Left hindlimb (tissue), 1 donor: ENCODE measurements around the gene PEAR1.

Experiments
- DNase-seq: peaks from one replicate; pipeline ENCODE4 v3.0.0-alpha.2; 2018

Gene PEAR1

DNA sequence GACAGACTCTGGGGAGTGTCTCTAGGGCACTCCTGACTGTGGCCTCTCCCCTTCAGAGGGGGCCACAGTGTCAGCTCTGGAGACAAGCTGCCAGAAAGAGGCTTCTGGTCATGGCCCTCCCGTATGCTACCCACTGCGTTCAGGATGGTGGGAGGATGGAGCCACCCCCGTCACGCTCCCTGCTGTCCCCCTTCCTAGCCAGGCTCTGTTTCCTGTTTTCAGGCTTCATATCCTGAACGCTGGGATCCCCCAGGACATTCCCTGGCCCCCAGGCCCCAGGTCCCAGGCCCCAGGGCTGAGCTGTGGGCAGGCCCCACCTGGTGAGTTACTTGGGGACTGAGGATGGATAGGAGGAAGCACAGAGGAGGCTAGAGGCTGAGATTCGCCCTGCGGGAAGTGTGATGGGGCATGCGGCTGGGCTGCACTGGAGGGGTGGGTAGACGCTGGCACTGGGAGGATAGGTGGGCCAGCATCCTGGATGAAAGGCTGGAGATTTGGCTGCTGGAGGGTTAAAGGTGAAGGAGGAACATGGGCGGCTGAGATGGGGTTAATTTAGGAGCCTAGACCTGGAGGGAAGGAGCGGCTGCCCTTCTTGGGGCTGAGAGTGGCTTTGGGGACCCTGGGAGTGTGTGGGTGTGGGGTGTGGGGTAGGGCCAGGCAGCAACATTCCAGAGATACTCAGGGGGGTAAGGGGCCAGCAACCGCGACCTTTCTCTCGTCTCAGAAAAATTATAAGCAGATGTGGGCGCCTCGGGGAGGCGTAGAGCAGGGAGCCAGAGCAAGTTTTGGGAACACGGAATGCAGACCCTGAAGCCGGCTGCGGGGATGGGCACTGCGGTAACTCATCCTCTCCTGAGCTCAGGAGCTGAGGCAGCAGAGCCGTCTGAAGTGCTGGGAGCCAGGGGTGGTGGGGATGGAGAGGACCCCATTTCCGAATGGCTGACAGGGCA is 8.7 kb downstream of the PEAR1 start:
- DNase-seq: no peak

- no peak for DNase-seq
These were observed 10.0 kb downstream of the PEAR1 start for GRCh38 chr1:156903328-156904091.

GRCh38 chr1:156904187-156904959 is 10.9 kb downstream of the PEAR1 start:
- DNase-seq: peak; percentile 23

DNA sequence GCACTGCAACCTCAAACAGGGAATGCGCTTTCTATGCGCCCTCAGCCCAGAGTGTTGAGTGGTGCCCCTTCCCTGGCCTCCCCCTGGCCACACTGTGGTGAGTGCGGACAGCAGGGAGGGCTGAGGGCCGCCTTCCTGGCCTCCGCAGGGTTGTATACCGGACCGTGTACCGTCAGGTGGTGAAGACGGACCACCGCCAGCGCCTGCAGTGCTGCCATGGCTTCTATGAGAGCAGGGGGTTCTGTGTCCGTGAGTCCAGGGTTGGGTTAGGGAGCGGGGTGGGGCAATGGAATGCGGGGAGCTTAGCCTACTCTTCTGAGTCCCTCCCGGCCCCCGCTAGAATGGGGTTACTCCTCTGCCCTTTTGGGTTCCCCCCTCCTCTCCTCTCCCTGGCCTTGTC is 11.7 kb downstream of the PEAR1 start:
- DNase-seq: peak; percentile 16

- DNase-seq: no peak
These were observed 12.1 kb downstream of the PEAR1 start for GRCh38 chr1:156905651-156906050.

DNA sequence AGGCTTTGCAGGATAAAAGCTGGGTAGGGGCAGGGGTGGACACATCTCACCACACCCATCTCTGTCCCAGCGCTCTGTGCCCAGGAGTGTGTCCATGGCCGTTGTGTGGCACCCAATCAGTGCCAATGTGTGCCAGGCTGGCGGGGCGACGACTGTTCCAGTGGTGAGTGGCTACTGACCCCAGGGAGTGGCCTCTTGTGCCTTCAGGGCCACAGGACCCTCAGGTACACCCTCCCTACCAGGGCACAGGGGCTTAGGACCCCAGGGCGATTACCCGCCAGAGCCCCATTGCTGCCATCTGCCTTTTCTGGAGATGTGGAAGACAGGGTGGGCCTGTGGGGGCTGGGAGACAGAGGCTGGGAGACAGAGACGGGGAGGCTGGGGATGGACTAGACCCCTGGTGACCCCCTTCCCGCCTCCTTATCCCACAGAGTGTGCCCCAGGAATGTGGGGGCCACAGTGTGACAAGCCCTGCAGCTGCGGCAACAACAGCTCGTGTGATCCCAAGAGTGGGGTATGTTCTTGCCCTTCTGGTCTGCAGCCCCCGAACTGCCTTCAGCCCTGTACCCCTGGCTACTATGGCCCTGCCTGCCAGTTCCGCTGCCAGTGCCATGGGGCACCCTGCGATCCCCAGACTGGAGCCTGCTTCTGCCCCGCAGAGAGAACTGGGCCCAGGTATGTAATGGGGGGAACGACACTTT is 12.8 kb downstream of the PEAR1 start:
- peak; percentile 18 for DNase-seq

GRCh38 chr1:156908541-156908940 is 15.0 kb downstream of the PEAR1 start:
- DNase-seq: peak; percentile 22

DNA sequence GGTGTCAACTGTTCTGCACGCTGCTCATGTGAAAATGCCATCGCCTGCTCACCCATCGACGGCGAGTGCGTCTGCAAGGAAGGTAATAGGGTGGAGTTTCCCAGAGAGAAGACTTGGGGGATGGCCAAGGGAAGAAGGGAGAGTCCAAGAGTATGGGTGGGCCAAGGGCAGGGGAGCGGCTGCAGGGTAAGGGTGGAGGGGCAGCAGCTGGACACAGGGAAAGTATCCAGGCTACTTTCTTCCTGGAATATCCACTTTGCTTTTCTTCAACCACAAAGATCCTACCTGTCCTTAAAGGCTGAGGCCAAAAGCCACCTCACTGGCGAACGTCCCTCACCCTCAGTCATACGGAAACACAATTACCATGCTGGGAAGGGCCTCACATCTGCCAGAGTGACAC is 15.4 kb downstream of the PEAR1 start:
- peak; percentile 11 for DNase-seq

- DNase-seq: peak; percentile 30
These were observed 16.2 kb downstream of the PEAR1 start for GRCh38 chr1:156909671-156910070.

DNA sequence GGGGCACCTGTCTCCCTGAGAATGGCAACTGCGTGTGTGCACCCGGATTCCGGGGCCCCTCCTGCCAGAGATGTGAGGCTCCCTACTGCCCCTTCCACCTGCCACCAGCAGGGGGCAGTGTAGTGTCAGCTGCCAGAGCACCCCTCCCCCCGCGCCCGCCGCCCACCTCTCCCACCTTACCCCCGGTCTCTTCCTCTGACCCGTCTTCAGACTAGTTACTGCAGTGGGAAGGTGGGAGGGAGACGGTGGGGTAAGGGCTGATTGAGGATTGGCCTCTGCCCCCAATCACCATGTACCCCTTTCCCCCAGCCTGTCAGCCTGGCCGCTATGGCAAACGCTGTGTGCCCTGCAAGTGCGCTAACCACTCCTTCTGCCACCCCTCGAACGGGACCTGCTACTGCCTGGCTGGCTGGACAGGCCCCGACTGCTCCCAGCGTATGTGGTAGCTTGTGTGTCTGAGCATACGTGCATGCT is 16.8 kb downstream of the PEAR1 start:
- peak; percentile 33 for DNase-seq

- DNase-seq: peak; percentile 26
These were observed 18.2 kb downstream of the PEAR1 start for GRCh38 chr1:156911577-156912298.

DNA sequence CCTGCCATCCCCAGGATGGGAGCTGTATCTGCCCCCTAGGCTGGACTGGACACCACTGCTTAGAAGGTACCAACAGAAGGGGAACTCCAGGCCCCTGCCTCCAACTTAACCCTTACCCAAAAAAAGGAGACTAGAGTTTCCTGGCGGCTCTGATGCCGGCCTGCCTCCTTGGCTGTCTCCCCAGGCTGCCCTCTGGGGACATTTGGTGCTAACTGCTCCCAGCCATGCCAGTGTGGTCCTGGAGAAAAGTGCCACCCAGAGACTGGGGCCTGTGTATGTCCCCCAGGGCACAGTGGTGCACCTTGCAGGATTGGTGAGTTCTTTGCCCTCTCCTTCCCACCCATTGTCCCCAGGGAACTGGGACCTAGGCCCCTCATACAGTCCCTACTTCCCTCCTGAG is 18.8 kb downstream of the PEAR1 start:
- no peak for DNase-seq

DNA sequence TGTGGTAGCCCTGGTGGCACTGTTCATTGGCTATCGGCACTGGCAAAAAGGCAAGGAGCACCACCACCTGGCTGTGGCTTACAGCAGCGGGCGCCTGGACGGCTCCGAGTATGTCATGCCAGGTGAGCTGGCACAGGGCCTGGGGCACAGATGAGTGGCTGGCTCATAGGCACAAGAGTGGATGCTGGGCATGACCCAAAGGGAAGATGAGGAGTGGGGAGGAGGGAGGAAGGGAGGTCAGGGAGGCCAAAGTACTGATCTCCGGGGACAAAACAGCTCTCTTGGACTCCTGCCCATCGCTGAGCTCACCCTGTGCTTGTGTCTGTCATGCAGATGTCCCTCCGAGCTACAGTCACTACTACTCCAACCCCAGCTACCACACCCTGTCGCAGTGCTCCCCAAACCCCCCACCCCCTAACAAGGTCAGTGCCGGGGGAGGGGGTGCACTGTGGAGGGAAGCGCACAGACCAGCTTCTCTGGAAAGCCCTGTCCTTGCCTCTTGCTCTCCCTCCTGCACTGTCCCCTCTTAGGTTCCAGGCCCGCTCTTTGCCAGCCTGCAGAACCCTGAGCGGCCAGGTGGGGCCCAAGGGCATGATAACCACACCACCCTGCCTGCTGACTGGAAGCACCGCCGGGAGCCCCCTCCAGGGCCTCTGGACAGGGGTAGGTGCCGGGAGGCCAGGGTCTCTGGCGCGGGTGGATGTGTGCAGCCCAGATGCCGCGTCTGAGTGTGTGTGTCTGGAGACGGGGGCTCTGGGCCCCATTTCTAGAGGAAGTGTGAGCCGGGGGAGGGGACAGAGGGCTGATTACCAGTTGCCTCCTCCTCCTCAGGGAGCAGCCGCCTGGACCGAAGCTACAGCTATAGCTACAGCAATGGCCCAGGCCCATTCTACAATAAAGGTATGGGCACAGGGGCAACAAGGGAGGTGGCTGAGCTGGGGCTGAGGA is 19.6 kb downstream of the PEAR1 start:
- peak; percentile 61 for DNase-seq

DNA sequence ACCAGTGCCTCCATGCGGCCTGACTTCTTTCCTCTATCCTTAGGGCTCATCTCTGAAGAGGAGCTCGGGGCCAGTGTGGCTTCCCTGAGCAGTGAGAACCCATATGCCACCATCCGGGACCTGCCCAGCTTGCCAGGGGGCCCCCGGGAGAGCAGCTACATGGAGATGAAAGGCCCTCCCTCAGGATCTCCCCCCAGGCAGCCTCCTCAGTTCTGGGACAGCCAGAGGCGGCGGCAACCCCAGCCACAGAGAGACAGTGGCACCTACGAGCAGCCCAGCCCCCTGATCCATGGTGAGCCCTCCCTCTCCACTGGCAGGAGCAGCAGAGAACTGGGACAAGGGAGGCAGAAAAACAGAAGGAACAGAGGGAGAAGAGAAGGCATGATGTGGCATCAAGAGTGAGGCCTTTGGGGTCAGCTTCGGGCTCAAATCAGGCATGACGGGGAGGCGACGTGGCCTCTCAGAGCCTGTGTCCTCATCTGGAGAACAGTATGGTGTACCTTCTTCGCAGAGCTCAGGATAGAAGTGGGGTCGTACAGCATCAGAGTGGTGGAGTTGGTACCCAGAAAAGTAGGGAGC is 20.4 kb downstream of the PEAR1 start:
- peak; percentile 16 for DNase-seq

DNA sequence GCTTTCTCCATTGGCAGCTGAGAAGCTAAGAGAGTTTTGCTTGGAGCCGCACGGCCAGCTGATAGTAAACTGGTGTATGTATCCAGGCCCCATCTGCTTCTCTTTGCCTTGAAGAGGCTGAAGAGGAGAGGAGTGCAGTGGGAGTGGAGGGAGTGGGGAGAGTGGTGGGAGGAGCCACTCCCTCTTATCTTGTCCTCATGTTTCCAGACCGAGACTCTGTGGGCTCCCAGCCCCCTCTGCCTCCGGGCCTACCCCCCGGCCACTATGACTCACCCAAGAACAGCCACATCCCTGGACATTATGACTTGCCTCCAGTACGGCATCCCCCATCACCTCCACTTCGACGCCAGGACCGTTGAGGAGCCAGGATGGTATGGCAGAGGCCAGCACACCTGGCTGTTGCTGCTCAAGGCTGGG is 20.9 kb downstream of the PEAR1 start:
- peak; percentile 8 for DNase-seq

DNA sequence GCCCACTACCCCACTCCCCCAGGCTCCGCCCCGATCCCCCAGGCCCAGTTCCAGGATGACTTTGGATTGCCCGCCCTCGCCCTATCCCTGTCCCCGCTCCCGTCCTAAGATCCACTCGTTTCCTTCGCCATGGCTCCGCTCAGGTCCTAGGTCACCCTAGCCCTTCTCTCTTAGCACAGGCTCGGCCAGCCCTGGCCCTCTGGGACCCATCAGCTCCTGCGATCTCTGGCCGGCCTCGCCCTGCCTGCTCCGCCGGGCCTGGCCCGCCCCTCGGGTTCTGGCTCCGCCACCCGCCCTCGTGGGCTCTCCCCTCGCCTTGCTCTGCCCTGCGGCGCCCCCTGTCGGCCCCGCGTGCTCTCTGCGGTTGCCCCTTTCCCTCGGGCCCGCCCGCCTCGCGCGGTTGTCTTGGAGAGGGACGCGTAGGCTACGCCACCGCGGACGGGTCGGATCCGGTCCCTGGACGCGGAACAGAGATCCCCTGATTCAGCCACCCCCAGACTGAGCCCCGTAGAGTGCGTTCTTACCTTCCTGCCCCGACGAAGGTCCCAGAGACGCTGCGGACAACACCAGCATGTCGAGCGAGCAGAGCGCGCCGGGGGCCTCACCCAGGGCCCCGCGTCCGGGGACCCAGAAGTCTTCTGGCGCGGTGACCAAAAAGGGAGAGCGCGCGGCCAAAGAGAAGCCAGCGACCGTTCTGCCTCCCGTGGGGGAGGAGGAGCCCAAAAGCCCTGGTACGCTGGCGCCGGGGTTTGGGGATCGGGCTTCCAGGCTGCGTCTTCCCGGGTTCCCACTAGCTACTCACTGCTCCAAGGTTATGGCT is 26.9 kb downstream of the PEAR1 start, which contains the start of gene LRRC71:
Gene LRRC71 (plus strand): TSS at position 400 of the 820 bp plus-strand sequence. CDS start 172 bp downstream, at position 572.
- DNase-seq: peak; percentile 83

DNA sequence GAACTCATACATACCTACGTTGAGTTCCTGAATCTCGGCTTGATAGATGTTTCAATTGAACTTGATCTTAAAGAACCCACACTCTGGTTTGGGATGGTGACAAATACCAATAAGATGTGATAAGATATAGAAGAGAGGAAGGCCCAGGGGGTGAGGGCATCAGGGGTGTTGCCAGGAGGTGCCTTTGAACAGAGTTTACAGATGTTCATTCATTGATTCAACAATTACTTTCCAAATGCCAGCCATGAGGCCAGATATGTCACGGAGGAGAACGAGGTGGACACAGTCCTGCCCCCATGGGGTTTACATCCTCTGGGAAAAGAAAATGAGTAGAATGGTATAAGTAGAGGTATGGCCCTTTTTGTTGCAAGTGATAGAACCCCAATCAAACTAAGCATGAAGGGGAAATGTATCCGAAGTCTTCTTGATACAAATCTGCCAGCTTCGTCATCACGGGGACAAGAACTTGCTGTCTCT is 27.6 kb downstream of the PEAR1 start:
- DNase-seq: no peak

DNA sequence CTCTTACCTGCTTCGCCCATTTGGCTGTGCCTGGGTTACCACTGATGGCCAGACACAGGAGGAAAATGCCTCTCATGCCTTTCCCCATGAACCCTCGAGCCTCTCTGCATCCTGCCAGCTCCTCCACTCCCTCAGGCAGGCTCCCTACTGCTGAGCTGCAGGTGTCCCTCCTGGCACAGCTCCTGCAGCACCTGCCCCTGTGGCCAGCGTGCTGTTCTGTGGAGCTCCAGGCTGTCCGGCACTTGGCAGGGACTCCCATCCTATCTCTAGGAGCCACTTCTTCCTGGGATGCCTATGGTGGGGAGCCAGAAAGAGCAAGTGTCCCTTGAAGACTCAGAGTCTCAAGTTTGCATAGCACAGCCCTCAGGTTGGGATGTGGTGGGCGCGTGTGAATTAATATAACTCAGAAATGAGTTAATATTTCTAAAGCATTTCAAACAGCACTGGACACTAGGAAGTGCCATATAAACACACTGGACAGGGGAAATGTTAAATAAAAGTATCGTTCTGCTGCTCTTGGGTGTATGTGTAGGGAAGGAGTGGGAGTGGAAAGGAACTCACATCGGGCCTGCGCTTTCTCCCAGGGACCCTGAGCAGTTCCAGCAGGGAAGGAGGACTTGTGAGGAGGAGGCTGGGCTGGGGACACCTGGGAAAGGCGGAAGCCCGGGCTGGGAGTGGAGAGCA is 29.6 kb downstream of the PEAR1 start:
- no peak for DNase-seq
